H9 (cell line): ENCODE data around the gene OR2AT4. TPM values are rescaled to one million over a fixed set of nuclear protein-coding genes. Genes with fewer than 3 reads are reported as not detected.

Source experiments
- DNase-seq: peaks from one replicate; pipeline ENCODE4 v3.0.0-alpha.2; 2017
- H2AFZ ChIP-seq: one replicate; pipeline ENCODE4 v1.6.1; 2013; ENCODE audit warnings: mild to moderate bottlenecking, low read length, control low read depth, moderate library complexity
- H2AK5ac ChIP-seq: 2 replicates; pipeline ENCODE4 v1.6.1; 2013; ENCODE audit warnings: low read length, control low read depth, mixed read lengths; ENCODE audit not compliant: insufficient read length
- H2BK120ac ChIP-seq: one replicate; pipeline ENCODE4 v1.6.1; 2013; ENCODE audit warnings: low read depth, mild to moderate bottlenecking, low read length, control low read depth, inconsistent platforms; ENCODE audit not compliant: poor library complexity, severe bottlenecking
- H2BK12ac ChIP-seq: 2 replicates; pipeline ENCODE4 v1.6.1; 2013; ENCODE audit warnings: low read length, control low read depth, mixed read lengths, low read depth; ENCODE audit not compliant: insufficient read length
- H2BK15ac ChIP-seq: 2 replicates; pipeline ENCODE4 v1.6.1; 2013; ENCODE audit warnings: low read depth, low read length, control low read depth
- H2BK20ac ChIP-seq: one replicate; pipeline ENCODE4 v1.6.1; 2013; ENCODE audit warnings: low read depth, mild to moderate bottlenecking, low read length, control low read depth, inconsistent platforms; ENCODE audit not compliant: poor library complexity, severe bottlenecking
- H2BK5ac ChIP-seq: 2 replicates; pipeline ENCODE4 v1.6.1; 2013; ENCODE audit warnings: low read length, control low read depth, mixed read lengths; ENCODE audit not compliant: insufficient read length
- H3K14ac ChIP-seq: 2 replicates; pipeline ENCODE4 v1.6.1; 2013; ENCODE audit warnings: low read length, control low read depth; ENCODE audit not compliant: insufficient read depth
- H3K18ac ChIP-seq: 2 replicates; pipeline ENCODE4 v1.6.1; 2013; ENCODE audit warnings: low read depth, mild to moderate bottlenecking, mixed read lengths, low read length, control low read depth; ENCODE audit not compliant: insufficient read length
- H3K23ac ChIP-seq: 2 replicates; pipeline ENCODE4 v1.6.1; 2013; ENCODE audit warnings: low read length, control low read depth, mixed read lengths, low read depth; ENCODE audit not compliant: insufficient read length
- H3K23me2 ChIP-seq: 2 replicates; pipeline ENCODE4 v1.6.1; 2013; ENCODE audit warnings: low read depth, mild to moderate bottlenecking, mixed read lengths, low read length, control low read depth; ENCODE audit not compliant: insufficient read length, poor library complexity, severe bottlenecking
- H3K27ac ChIP-seq: 2 replicates; pipeline ENCODE4 v1.5.1; 2013; ENCODE audit warnings: low read length, control low read depth, mixed read lengths, low read depth; ENCODE audit not compliant: insufficient read length
- H3K27me3 ChIP-seq: 2 replicates; pipeline ENCODE4 v1.6.1; 2013; ENCODE audit warnings: low read length, control low read depth, inconsistent platforms; ENCODE audit not compliant: insufficient read depth
- H3K4ac ChIP-seq: 2 replicates; pipeline ENCODE4 v1.6.1; 2013; ENCODE audit warnings: low read depth, mild to moderate bottlenecking, control low read depth, inconsistent platforms, low read length, moderate library complexity
- H3K4me1 ChIP-seq: 2 replicates; pipeline ENCODE4 v1.6.1; 2013; ENCODE audit warnings: low read length, control low read depth, inconsistent platforms; ENCODE audit not compliant: insufficient read depth
- H3K4me2 ChIP-seq: 2 replicates; pipeline ENCODE4 v1.6.1; 2013; ENCODE audit warnings: low read length, control low read depth, mixed read lengths; ENCODE audit not compliant: insufficient read length, insufficient read depth
- H3K56ac ChIP-seq: 2 replicates; pipeline ENCODE4 v1.6.1; 2013; ENCODE audit warnings: low read depth, mild to moderate bottlenecking, mixed read lengths, low read length, control low read depth; ENCODE audit not compliant: insufficient read length
- H3K79me1 ChIP-seq: 2 replicates; pipeline ENCODE4 v1.6.1; 2013; ENCODE audit warnings: low read depth, mild to moderate bottlenecking, moderate library complexity, low read length, control low read depth, inconsistent platforms; ENCODE audit not compliant: insufficient read depth, poor library complexity, severe bottlenecking
- H3K79me2 ChIP-seq: 2 replicates; pipeline ENCODE4 v1.6.1; 2013; ENCODE audit warnings: low read length, control low read depth, inconsistent platforms; ENCODE audit not compliant: insufficient read depth
- H3K9ac ChIP-seq: 2 replicates; pipeline ENCODE4 v1.6.1; 2013; ENCODE audit warnings: low read length, control low read depth, mixed read lengths; ENCODE audit not compliant: insufficient read length; ENCODE audit errors: extremely low read depth
- H3K9me3 ChIP-seq: one replicate; pipeline ENCODE4 v1.6.1; 2013; ENCODE audit warnings: low read depth, low read length, inconsistent platforms; ENCODE audit not compliant: control insufficient read depth
- H3T11ph ChIP-seq: one replicate; pipeline ENCODE4 v1.6.1; 2013; ENCODE audit warnings: mild to moderate bottlenecking, low read length, control low read depth, inconsistent platforms
- H4K20me1 ChIP-seq: one replicate; pipeline ENCODE4 v1.6.1; 2013; ENCODE audit not compliant: control insufficient read depth, insufficient read length, insufficient read depth
- H4K5ac ChIP-seq: 2 replicates; pipeline ENCODE4 v1.6.1; 2013; ENCODE audit warnings: low read depth, mild to moderate bottlenecking, mixed read lengths, low read length, control low read depth; ENCODE audit not compliant: insufficient read length
- H4K8ac ChIP-seq: replicated peaks from 2 replicates; pipeline ENCODE4 v1.6.1; 2013; ENCODE audit warnings: low read length, control low read depth, mixed read lengths, low read depth; ENCODE audit not compliant: insufficient read length
- H4K91ac ChIP-seq: 2 replicates; pipeline ENCODE4 v1.6.1; 2013; ENCODE audit warnings: low read depth, mild to moderate bottlenecking, moderate library complexity, mixed read lengths, low read length, control low read depth; ENCODE audit not compliant: insufficient read length
- H3K27ac Mint-ChIP-seq, 3 experiments: 2 replicates in 2 of 3; 3 replicates in 1 of 3; pipeline ENCODE4 v1.8.0; 2020 to 2021; ENCODE audit warnings: mixed read lengths in 3 of 3, mild to moderate bottlenecking in 1 of 3, moderate library complexity in 1 of 3
- H3K27me3 Mint-ChIP-seq: 2 replicates; pipeline ENCODE4 v1.8.0; 2021; ENCODE audit warnings: low read depth, mild to moderate bottlenecking, moderate library complexity, mixed read lengths
- H3K36me3 Mint-ChIP-seq, 3 experiments: 2 replicates in 2 of 3; 3 replicates in 1 of 3; pipeline ENCODE4 v1.8.0; 2020 to 2021; ENCODE audit warnings: low read depth in 3 of 3, mixed read lengths in 3 of 3; ENCODE audit not compliant: insufficient read depth in 1 of 3
- H3K4me1 Mint-ChIP-seq, 2 experiments: 2 replicates each; pipeline ENCODE4 v1.8.0; 2020; ENCODE audit warnings: mixed read lengths in 2 of 2
- H3K4me3 Mint-ChIP-seq, 2 experiments: 2 replicates in 1 of 2; 3 replicates in 1 of 2; pipeline ENCODE4 v1.8.0; 2020 to 2021; ENCODE audit warnings: mild to moderate bottlenecking in 2 of 2, mixed read lengths in 2 of 2, moderate library complexity in 1 of 2
- H3K9me3 Mint-ChIP-seq, 2 experiments: 2 replicates in 1 of 2; 3 replicates in 1 of 2; pipeline ENCODE4 v1.8.0; 2020; ENCODE audit warnings: mild to moderate bottlenecking in 2 of 2, mixed read lengths in 2 of 2, moderate library complexity in 1 of 2
- CTCF ChIP-seq: fragments of 200-600 bp; sonication (generic); conservative IDR thresholded peaks from 3 replicates; pipeline ENCODE4 v1.8.0; 2021; ENCODE audit warnings: antibody characterized with exemption, mild to moderate bottlenecking
- WGBS: extraction: QIAGEN DNeasy Blood & Tissue Kit; methylation state at CpG from one replicate; pipeline ENCODE4 v1.1.7; 2013; ENCODE audit warnings: missing lambda C conversion rate, low lambda C conversion rate, mixed read lengths; ENCODE audit not compliant: insufficient read length; ENCODE audit errors: extremely low coverage; 5-methylcytosine and 5-hydroxymethylcytosine counted together
- total RNA-seq: library from RNA; stranded (reverse); gene quantifications from 2 replicates; pipeline ENCODE4 v1.2.1, GENCODE V29; 2021

Gene OR2AT4
- total RNA-seq, 1 experiment from 2014 or later, result not detected

DNA sequence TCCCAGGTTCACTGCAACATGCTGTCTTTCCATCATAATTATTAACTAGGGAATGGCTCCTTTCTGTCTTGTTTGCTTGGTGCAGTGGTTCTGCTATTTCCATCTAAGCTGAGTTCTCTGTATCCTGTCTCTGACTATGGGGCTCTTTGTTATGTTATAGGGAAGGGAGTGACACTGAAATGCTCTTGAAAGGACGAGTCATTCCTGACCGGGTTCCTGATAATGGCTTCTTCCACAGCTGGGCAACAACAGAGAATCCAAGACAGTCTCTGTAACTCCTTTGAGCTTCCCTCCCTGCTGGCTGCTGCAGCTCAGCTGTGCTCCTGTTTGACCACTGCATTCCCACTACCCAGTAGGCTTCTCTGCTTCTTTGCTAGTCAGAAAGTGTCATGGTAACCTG is 24.1 kb downstream of the OR2AT4 start:
- Histone ChIP-seq H4K5ac (no peak overlapping the region), H3K4ac (no peak overlapping the region), H3K27me3 (no peaks in the 10 kb centered on the region), H3K18ac (no peak overlapping the region), H2AFZ (no peak overlapping the region), H3K27ac (no peak overlapping the region), H3K23ac (no peak overlapping the region), H2BK120ac (no peak overlapping the region), H3T11ph (no peak overlapping the region), H3K9me3 (no peaks in the 10 kb centered on the region), H3K56ac (no peak overlapping the region), H3K79me2 (no peaks in the 10 kb centered on the region), H4K91ac (no peak overlapping the region), H2BK20ac (no peak overlapping the region), H3K14ac (no peak overlapping the region), H2AK5ac (no peak overlapping the region), H3K4me1 (no peaks in the 10 kb centered on the region), H4K20me1 (no peaks in the 10 kb centered on the region), H2BK5ac (no peak overlapping the region), H3K9ac (no peak overlapping the region), H4K8ac (no peak overlapping the region), H2BK12ac (no peak overlapping the region), H3K23me2 (no peaks in the 10 kb centered on the region), H2BK15ac (no peak overlapping the region), H3K79me1 (no peaks in the 10 kb centered on the region), H3K4me2 (no peak overlapping the region)
- Mint-ChIP-seq H3K27ac (peak overlapping the region in 1 of 3 experiments; percentile 20; a peak in 1 of 7 replicates), H3K4me1 (peaks cover 6 to 10% of the 10 kb centered on the region in 2 experiments), H3K36me3 (no peaks in the 10 kb centered on the region), H3K4me3 (no peak overlapping the region), H3K27me3 (peaks cover 5% of the 10 kb centered on the region), H3K9me3 (no peaks in the 10 kb centered on the region; a peak in 3 of 5 replicates)
- no peak for TF ChIP-seq CTCF
- no CpG with 5 or more reads among the region's 2 CpGs for WGBS
- DNase-seq, result peak; percentile 52
